Measurements from ENCODE around the gene MAGI2.

MAGI2 gene

DNA sequence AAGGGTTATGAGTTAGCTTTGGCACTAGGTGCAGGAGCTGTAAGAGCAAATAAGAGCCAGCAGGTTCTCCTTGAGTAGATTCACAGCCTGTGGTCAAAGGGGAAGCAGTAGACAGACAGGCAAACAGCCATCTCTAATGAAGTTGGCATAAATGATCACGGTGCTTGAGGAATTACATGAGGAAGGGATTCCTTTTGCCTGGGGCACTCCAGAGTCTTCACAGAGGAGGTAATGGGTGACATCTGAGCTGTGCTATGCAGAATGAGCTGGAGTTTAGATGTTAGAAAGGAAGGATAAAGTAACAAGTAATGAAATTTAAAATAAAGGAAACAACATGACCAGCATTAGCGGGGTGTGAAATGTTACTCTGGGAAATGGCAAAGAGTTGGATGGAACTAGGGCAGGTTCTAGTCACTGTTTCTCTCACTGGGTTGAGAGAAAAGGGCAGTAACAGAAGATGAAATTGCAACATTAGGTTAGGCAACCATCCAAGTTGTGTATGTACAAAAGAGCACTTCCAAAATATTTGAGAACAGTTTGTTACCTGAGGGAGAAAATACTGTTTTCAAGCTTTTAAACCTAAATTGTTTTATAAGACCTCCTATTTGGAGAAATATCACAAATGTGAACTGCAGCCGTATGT, 1041.1 kb downstream of the MAGI2 start:
- DNase-seq (ENCODE audit: low read depth) = peak; percentile 49

DNA sequence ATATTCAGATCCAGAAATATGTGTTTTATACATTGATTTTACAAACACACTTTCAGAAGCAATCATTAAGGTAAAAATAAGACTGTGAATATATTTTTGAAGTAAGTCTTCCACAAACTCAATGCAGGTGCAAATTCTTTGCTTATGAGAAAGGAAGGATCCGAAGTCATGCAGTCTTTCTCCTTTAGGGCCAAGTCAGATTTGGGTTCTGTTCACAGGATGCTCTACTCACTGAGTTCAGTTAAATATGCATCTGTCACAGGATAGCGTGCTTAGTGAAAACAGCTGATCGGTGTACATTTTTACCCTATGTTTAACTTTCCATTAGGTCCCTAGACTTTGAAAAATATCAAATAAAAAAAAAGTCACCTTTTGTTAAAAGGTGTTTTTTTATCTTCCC, 1046.4 kb downstream of the MAGI2 start:
- no peak for DNase-seq (ENCODE audit: low read depth)

DNA sequence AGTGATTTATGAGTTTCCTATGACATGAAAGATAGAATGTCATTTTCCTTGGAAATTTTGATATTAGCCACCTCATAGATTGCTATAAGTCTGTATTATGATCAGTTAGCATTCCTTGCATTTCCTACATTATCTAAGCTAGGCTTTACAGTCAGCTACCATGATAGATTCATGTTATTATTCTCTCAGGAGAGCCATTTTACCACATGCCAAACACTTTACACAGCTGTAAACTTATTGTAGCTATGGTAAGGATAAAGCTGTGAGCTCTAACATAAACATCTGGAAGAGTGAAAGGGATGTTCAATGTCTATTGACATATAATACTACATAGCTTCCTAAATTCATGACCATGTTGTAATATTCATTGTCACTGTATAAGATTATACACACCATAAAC, 1046.9 kb downstream of the MAGI2 start:
- no peak for DNase-seq (ENCODE audit: low read depth)

DNA sequence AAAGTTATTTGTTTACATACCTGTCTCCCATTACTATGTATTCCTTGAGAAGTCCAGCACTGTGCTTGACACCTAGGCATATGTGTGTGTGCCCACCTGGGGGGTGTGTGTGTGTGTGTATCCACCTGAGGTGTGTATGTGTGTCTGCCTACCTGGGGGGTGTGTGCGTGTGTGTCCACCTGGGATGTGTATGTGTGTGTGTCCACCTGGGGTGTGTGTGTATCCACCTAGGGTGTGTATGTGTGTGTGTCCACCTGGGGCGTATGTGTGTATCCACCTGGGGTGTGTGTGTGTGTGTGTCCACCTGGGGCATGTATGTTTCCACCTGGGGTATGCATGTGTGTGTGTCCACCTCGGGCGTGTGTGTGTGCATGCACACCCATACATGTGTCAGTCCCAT, 1051.4 kb downstream of the MAGI2 start:
- no peak for DNase-seq (ENCODE audit: low read depth)

DNA sequence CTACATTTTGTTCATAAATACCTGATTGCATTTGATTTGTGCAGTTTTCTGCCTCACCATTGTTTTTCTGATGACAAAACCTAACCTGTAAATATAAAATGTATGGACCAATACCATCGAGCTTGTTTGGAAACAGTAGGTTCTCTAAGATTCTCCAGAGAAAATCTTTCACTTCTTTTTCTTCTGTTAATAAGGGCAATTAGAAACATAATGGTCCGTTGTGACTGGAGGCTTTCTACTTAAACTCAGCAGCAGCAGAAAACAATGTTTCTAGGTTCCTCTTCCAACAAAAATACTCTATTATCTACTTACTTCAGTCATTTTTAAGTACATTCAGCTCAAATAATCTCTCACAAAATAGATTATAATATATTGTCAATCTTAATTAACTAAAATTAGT, 1053.4 kb downstream of the MAGI2 start:
- no peak for DNase-seq (ENCODE audit: low read depth)

DNA sequence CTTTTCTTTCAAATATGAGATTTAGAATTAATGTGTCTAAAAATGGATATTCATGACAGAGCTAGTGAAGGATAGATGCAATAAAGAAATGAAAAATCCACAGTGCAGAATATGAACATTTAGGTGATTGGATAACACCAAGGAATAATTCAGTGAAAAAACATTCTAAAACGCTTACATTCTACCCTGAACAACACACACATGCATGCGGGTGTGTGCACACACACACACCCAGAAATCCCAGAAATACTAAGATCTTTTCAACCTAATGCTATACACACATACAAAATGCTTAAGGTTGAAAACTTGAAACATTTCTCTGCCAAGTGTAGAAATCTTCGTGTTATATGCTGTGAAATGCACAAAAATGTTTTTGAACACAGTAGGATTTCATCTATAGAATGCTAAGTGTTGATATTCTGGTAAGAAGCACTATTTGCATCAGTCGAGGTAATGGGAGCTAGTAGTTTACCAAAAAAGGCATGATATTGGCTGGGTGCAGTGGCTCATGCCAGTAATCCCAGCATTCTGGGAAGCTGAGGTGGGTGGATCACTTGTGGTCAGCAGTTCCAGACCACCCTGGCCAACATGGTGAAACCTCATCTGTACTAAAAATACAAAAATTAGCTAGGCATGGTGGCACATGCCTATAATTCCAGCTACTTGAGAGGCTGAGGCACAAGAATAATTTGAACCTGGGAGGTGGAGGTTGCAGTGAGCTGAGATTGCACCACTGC, 1054.3 kb downstream of the MAGI2 start:
- DNase-seq (ENCODE audit: low read depth) = no peak

DNA sequence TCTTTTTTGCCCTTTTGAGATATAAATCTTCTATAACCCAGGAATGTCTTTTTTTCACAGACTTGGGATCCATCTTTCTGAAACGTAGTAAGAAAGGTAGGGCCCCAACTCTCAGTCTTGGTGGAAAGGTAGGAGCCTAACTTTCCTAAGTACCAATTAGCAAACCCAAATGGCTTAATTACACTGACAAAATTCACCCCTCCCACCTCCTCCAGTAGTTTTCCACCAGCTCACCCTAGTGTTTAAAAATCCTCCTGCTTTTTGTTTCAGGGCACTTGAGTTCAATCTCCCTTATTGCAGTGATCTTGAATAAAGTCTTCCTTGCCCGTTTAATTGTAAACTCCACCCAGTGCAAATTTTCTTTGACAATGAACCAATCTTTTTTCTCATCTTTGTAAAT, 1054.9 kb downstream of the MAGI2 start:
- DNase-seq (ENCODE audit: low read depth) = no peak

DNA sequence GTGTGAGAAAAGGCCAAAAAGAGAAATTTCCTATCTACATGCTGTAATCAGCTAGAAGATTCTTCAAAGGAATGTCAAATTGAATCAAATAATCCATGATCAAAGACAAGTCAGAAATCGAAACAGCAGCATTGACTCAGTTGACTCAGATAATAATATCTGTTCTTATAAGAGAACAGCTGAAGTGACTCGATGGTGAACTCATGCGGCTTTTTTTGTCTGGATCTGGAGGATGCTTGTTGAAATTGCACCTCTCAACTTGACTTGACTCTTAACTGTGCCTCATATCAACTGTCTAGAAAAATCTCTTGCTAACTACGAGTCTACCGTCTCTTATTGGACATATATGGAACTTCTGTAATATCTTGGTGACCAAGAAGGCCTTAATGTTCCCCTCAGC, 1055.4 kb downstream of the MAGI2 start:
- no peak for DNase-seq (ENCODE audit: low read depth)

DNA sequence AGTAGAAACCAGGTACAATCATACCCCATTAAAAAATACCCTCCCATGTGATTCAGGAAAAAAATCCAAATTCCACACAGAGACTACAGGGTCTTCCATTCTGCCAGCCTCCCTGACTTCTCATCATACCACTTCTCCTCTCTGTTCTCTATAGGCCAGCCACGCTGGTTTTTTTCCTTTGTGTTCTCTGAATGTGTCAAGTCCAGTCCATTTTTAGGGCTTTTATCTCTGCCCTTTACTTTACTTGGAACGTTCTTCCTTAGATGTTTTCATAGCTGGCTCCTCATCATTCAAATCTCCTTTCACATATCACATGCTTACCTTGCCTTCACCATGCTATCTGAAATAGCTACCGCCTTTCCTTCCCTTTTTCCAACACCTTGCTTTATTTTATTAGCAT, 1057.3 kb downstream of the MAGI2 start:
- DNase-seq (ENCODE audit: low read depth) = no peak

DNA sequence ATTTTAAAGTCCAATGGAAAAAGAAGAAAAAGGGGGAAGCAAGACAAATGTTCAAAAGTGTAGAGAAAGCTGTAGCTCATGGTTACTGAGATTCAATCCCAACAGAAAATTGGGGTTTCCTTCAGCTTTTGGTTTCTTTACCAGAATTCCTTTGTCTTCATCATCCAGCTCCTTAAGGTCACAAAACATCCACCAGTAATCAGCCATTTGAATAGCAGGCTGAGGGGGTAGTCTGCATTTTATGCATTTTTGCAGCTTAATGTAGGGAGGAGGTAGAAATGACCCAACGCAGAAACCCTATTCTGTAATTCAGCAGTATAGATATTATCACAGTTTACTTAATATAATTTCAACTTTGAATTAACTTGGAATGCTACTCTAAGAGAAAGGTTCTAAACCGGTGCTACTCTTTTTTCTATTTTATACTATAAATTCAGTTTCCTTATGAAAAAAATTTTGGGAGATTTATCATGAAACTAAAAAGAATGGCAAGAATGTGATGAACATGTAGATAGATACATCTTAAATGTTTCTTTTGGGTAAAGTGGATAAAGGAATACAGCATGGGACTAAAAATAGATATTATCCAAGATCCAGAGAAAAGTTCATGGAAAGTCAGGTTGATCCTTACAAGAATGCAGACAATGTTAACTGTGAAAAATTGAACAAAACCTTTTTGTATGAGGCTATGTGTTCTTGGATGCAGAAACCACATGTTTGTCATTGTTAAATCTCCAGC, 1058.0 kb downstream of the MAGI2 start:
- no peak for DNase-seq (ENCODE audit: low read depth)

DNA sequence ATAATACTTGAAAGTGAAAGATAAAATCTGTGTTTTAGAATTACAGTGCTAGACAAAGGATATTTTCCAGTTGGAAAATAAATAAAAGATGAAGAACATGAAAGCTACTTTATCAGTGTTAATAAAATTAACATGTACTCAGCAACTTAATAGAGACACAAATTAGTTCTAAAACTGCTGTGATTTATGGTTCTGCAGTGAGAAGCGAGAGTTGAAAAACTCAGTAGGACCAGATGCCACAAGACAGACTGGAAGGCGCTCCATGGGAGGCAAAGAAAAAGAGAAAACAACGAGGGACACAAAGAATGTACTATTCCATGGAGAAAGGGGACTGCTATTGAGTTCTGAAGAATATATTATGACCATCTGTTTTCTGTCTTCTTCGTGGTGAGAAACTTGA, 1064.4 kb downstream of the MAGI2 start:
- DNase-seq (ENCODE audit: low read depth) = no peak

DNA sequence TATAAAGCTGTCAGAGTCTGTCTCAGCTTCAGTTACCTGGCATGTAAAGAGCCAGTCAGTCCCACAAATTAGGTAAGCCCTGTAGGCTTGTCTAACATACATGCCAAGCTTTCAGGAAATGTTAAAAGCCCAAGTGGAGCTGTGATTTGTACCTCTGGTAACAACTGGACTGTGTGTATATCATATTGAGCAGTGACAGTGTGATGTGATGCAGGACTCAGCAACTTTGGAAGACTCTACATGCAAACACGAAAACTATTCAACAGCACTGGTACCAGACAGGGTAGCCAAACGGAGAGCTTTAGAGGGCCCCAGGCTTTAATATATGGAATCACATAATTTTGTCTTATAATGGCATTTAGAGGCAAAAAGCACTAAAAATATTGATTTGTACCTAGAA, 1066.9 kb downstream of the MAGI2 start:
- no peak for DNase-seq (ENCODE audit: low read depth)

DNA sequence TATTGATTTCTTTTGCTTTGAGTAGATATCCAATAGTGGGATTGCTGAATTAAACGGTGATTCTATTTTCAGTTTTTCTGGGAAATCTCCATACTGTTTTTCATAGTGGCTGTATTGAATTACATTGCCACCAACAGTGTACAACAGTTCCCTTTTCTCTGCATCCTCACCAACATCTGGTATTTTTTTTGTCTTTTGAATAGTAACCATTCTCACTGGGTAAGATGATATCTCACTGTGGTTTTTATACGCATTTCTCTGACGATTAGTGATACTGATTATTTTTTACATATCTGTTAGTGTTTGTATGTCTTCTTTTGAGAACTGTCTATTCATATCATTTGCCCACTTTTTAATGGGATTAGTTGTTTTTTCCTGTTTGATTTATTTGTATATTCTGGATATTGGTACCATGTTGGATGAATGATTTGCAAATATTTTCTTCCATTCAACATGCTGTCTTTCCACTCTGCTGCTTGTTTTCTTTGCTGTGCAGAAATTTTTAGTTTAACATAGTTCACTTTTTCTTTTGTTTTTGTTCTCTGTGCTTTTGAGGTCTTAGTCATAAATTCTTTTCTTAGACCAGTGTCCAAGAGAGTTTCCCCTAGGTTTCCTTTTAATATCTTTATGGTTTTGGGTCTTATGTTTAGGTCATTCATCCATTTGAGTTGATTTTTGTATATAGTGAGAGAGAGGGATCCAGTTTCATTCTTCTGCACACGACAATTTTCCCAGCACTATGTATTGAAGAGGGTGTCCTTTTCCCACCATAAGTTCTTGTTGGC, 1070.2 kb downstream of the MAGI2 start:
- peak; percentile 3 for DNase-seq (ENCODE audit: low read depth)

DNA sequence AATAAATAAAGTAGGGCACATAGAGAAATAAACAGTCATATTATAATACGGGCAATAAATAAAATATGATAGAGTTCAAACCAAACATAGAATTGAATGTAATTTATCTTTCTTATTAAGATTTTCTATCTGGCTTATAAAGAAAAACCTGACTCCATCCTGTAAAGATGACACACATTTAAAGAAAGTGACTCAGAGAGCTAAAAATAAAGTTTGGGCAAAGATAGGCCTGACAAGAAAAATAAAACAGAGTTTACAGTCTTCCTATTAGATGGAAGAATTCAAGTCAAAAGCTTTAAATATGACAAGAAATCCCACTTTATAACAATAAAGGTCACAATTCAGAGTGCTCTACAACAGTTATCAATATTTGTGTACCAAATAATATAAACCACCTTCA, 1074.3 kb downstream of the MAGI2 start:
- DNase-seq (ENCODE audit: low read depth) = no peak

DNA sequence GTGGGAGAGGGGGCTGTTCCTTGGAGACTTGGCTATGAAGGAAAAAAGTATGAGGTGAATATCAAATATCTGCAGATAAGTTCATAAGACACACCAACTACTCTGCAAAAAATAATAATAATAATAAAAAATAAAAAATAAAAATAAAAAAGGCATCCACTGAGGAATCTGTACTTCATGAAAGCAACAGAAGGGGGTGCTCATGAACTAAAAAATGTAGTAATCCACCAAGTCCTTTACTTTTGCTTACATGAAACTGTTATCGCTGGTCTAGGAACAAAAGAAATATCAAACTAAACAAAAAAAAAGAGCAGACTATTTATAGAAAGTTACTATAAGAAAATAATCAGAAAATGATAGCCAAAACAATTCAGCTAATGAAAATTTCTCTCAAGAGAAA, 1075.9 kb downstream of the MAGI2 start:
- DNase-seq (ENCODE audit: low read depth) = no peak

DNA sequence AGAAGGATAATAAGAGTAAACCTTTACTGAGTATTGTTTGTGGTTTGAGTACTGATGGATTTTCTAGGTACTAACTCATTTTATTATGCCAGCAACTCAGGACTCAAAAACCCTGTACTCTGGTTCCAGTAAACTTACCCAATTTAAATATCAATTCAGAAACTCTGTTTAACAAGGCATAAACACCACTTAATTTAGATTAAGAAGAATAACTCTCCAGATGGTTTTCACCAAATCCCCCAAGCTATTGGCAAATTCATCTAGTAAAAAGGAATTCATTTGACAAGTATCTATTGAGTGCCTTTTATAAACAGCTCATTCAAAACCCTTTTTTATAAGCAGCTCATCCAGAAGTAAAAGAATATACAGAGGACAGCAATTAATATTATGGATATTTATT, 1082.5 kb downstream of the MAGI2 start:
- no peak for DNase-seq (ENCODE audit: low read depth)

DNA sequence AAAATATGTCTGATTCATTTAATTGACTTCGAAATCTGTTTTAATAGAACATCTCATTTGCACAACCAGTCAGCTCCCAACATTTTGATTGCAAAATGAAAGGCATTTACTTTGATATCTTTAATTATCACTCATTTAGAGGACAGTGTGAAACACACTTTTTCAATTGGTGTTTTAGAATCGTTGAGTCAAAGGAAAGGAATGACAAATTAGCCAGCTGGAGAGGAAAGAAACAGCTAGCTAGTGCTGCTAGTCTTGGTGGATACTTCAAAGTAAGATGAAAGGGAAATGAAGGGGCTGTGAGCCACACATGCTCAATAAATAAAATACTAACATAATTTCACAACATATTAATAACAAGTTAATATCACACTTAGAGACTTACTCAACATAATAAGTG, 1084.7 kb downstream of the MAGI2 start:
- DNase-seq (ENCODE audit: low read depth) = no peak

DNA sequence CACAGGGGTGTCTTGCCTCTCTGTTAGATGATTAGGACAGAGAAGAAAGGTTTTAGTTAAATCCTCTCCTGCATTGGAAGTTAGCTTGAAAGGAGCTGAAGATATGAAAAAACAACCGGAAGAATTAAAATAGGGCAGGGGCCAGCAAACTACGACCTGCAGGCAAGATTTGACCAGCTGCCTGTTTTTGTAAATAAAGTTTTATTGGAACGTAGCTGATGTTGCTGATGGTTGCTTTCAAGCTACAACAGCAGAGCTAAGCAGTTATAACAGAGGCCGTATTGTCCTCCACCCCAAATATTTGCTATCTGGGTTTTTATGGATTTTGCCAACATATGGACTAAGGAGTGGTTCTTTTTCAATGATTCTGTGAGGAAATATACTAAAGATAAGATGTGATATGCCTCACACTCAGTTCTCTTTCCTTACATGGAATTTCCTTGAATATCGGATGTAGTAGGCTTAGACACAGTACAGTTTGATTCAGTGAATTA, 1086.1 kb downstream of the MAGI2 start:
- DNase-seq (ENCODE audit: low read depth) = no peak

DNA sequence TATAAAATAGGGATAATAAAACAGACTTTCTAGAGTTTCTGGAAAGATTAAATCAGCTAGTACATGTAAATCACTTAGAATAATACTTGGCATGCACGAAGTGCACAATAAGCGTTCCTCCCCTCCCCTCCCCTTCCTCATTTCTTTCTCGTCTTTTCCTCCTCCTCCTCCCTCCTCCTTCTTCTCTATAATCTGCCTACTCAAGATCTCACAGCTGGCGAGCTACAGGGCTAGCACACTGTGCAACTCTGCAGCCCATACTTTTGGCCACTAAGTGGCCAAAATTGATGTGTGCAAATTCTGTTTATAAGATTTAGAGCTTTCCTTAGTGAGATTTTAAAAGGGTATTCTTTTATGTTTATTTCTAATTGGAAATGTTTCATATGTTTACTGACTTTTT, 1089.6 kb downstream of the MAGI2 start:
- no peak for DNase-seq (ENCODE audit: low read depth)

DNA sequence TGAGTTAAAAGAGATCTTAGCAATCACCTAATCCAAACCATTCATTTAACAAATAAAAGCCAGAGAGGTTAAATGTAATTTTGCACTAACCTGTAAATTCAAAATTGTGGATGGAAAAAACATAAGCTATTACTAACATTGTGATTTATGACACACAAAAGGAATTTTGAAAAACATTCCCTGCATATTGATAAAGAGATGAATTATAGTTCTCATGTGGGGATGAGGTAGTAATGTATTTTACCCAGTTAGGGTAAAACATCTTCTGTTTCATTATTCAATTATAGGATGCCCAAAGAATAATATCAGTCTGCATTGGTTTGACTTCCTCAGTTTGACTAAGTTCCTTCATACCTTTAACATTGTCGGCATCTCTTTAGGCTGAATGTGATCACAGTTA, 1093.6 kb downstream of the MAGI2 start:
- no peak for DNase-seq (ENCODE audit: low read depth)

DNA sequence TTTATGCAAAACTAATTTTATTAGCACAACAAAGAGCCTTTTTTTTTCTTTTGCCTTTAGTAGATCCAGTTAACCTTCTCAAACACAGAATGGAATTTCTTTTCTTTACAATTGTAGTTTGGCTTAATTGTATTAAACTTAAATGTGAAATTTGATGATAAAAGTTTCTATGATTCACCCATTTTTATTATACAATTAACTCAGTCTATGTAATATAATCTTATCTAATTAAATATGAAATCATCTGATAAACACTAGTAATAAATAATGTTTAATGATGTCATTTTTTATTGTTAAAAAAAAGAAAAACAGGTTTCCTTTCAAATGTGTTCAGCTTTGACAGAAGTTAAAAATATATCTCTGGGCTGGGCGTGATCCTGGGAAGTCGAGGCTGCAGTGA, 1095.8 kb downstream of the MAGI2 start:
- no peak for DNase-seq (ENCODE audit: low read depth)

DNA sequence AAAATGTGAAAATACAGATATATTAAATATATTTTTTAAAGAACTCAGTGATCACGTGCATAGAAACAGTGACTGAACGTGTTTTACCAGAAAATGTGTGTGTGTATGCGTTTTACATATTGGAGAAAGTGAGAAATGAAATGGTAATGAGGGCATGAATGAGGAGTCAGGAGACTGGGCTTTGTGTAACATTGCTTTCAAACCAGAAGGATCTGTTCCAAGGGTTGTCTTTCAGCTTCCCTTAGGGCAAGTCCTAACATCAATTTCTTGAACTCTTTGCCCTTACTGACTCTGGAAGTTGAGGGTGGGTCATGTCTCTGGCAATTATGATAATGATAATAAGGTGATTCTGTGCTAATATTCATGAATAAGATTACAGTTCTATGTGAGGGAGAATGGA, 1097.6 kb downstream of the MAGI2 start:
- no peak for DNase-seq (ENCODE audit: low read depth)
